Measurements from ENCODE around the gene ASPSCR1. TPM values are rescaled to one million over a fixed set of nuclear protein-coding genes. Genes with fewer than 3 reads are reported as not detected.

ASPSCR1 gene
- total and polyA plus RNA-seq, 5 donors, result 16.6 to 28.9 (median 21.2) TPM

- Histone ChIP-seq H3K27me3 (ENCODE audit: control insufficient read depth, insufficient read depth) (no peaks in the 10 kb centered on the region), H3K9me3 (ENCODE audit: control insufficient read depth, low read length) (no peaks in the 10 kb centered on the region), H3K27ac (ENCODE audit: low read length) (no peak overlapping the region), H3K4me3 (ENCODE audit: low read length) (no peak overlapping the region), H3K4me1 (ENCODE audit: control insufficient read depth, insufficient read depth, low read length) (peaks cover 6% of the 10 kb centered on the region)
- DNase-seq, result peak; percentile 5 to 53 (median 41)
- intact Hi-C loops (cut with DNase I), result no loop called here
- 79% methylated on average over 16 of the region's 16 CpGs for WGBS
- no peak for ATAC-seq
Observed at GRCh38 chr17:82060001-82060380, 82.6 kb downstream of the ASPSCR1 start.

DNA sequence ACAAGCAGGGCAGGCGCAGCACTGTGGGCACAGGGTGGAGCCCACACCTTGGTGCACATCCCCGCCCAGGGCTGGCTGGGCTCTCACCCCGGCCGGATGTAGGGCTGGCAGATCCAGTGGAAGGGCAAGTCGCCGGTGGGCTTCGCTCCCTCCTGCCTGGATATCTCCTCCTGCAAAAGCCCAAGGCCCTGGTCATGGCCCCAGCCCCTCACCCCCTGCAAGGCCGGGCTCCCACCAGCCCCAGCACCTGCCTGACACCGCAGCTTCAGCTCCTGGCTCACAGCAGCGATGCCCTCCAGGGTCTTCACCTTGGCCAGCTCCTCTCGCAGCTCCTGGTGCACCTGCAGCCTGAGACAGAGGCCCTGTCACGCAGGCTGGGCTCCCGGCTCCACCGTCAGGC, 83.2 kb downstream of the ASPSCR1 start:
- intact Hi-C loops (cut with DNase I), result no loop called here
- no peak for ATAC-seq
- Histone ChIP-seq H3K4me3 (ENCODE audit: low read length) (no peak overlapping the region), H3K4me1 (ENCODE audit: control insufficient read depth, insufficient read depth, low read length) (peaks cover 6% of the 10 kb centered on the region), H3K27me3 (ENCODE audit: control insufficient read depth, insufficient read depth) (no peaks in the 10 kb centered on the region), H3K27ac (ENCODE audit: low read length) (no peak overlapping the region), H3K9me3 (ENCODE audit: control insufficient read depth, low read length) (no peaks in the 10 kb centered on the region)
- peak; percentile 10 to 57 (median 38) for DNase-seq
- 86% methylated on average over 14 of the region's 14 CpGs for WGBS

DNA sequence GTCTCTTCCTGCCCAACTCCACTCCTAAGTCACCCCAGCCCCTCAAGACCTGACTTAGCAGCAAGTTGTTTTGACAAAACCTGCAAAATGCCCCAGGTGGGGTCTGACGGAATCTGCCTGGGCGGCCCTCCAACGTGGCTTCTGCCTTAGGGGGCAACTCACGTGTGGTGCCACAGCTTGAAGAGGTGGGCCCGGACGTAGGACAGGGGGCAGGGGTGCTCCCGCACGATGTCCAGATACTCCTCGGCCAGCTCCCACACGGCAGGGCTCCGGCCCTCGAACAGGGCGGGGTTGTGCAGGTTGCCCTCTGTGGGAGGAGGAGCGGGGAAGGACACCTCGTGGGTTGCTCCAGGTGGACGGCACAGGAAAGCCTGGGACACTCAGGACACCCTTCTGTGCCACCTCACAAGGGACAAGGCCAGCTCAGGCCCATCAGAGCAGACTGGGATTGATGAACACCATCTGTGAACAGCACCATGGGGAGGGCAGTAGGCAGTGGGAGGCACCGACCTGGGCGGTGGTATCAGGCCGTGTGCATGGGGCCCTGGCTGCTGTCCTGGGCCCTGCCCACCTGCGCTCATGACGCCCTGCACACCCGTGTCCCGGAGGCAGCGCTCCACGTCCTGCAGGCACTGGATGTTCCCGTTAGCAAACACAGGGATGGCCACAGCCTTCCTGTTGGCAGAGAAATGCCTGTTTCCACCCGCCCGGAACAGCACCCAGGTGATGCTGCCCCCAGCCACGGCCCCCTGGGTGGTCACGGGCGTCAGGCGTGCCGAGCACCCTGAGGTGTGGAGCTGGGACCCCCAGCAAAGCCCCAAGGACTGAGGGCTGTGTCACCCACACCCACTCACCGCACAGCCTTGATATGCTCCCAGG, 83.9 kb downstream of the ASPSCR1 start:
- no peak overlapping the region for H3K27ac ChIP-seq (ENCODE audit: low read length)
- H3K4me1 ChIP-seq (ENCODE audit: control insufficient read depth, insufficient read depth, low read length), result peaks cover 6% of the 10 kb centered on the region
- H3K4me3 ChIP-seq (ENCODE audit: low read length), result no peak overlapping the region
- intact Hi-C loops (cut with DNase I), result no loop called here
- H3K27me3 ChIP-seq (ENCODE audit: control insufficient read depth, insufficient read depth), result no peaks in the 10 kb centered on the region
- no peaks in the 10 kb centered on the region for H3K9me3 ChIP-seq (ENCODE audit: control insufficient read depth, low read length)
- DNase-seq (peak; percentile 9 to 43 (median 41)), ATAC-seq (no peak)
- 86% methylated on average over 34 of the region's 34 CpGs for WGBS

GRCh38 chr17:82062076-82062983, 84.9 kb downstream of the ASPSCR1 start:
- Histone ChIP-seq H3K4me1 (ENCODE audit: control insufficient read depth, insufficient read depth, low read length) (peaks cover 6% of the 10 kb centered on the region), H3K4me3 (ENCODE audit: low read length) (no peak overlapping the region), H3K27ac (ENCODE audit: low read length) (no peak overlapping the region), H3K9me3 (ENCODE audit: control insufficient read depth, low read length) (no peaks in the 10 kb centered on the region), H3K27me3 (ENCODE audit: control insufficient read depth, insufficient read depth) (no peaks in the 10 kb centered on the region)
- 81% methylated on average over 24 of the region's 24 CpGs for WGBS
- intact Hi-C loops (cut with DNase I), result no loop called here
- DNase-seq (peak; percentile 10 to 45 (median 37)), ATAC-seq (no peak)

GRCh38 chr17:82062984-82063368, 85.5 kb downstream of the ASPSCR1 start:
- no peaks in the 10 kb centered on the region for H3K9me3 ChIP-seq (ENCODE audit: control insufficient read depth, low read length)
- no peak overlapping the region for H3K4me3 ChIP-seq (ENCODE audit: low read length)
- DNase-seq, result peak in 2 of 3 donors; percentile 29 to 54
- no peaks in the 10 kb centered on the region for H3K27me3 ChIP-seq (ENCODE audit: control insufficient read depth, insufficient read depth)
- H3K4me1 ChIP-seq (ENCODE audit: control insufficient read depth, insufficient read depth, low read length), result peaks cover 6% of the 10 kb centered on the region
- intact Hi-C loops (cut with DNase I), result no loop called here
- 86% methylated on average over 9 of the region's 9 CpGs for WGBS
- no peak overlapping the region for H3K27ac ChIP-seq (ENCODE audit: low read length)
- no peak for ATAC-seq

DNA sequence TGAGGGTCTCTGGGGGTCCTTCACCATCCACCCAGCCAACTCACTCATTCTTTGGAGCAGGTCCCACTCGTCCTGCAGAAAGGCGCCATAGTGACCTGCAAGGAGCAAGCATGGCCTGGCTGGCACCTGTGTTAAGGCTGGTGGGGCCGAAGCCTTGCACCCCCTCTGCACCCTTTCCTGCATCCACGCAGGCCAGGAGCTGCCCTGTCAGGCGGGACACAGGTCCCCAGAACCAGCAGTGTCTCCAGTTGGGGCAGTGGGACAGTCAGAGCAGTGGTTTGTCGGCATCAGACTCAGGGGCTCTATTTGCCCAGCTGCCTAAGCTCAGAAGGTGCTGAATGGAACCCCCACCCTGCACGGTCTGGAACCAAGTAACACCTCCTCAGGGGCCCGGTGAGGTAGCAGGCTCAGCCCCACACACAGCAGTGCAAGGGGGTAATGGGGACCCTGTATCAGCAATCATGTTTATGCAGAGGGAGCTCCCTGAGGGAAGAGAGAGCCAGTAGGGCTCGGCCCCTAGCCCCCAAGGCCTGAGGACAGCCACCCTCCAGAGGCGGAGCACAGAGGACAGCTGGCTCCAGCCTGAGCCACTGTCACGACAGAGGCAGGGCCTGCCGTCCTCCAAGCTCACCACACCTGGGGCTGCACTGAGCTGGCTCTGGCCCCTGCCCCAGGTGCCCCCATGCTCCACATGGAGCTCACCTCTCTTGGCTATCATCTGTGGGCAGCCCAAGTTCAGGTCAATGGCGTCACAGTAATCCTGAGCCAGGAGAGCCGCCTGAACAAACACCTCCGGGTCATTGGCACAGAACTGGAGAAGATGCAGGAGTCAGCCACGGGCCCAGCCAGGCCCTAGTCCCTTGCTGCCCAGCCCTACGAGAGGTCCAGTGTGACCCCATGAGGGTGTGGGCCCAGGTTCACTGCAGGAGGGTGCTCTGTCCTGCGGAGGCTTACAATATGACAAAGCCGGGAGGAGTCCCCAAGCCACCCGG, 86.3 kb downstream of the ASPSCR1 start:
- 76% methylated on average over 20 of the region's 20 CpGs for WGBS
- intact Hi-C loops (cut with DNase I), result no loop called here
- ATAC-seq (no peak), DNase-seq (peak in 2 of 3 donors; percentile 6 to 51)
- Histone ChIP-seq H3K27ac (ENCODE audit: low read length) (no peak overlapping the region), H3K27me3 (ENCODE audit: control insufficient read depth, insufficient read depth) (no peaks in the 10 kb centered on the region), H3K9me3 (ENCODE audit: control insufficient read depth, low read length) (no peaks in the 10 kb centered on the region), H3K4me3 (ENCODE audit: low read length) (no peak overlapping the region), H3K4me1 (ENCODE audit: control insufficient read depth, insufficient read depth, low read length) (peaks cover 6% of the 10 kb centered on the region)

DNA sequence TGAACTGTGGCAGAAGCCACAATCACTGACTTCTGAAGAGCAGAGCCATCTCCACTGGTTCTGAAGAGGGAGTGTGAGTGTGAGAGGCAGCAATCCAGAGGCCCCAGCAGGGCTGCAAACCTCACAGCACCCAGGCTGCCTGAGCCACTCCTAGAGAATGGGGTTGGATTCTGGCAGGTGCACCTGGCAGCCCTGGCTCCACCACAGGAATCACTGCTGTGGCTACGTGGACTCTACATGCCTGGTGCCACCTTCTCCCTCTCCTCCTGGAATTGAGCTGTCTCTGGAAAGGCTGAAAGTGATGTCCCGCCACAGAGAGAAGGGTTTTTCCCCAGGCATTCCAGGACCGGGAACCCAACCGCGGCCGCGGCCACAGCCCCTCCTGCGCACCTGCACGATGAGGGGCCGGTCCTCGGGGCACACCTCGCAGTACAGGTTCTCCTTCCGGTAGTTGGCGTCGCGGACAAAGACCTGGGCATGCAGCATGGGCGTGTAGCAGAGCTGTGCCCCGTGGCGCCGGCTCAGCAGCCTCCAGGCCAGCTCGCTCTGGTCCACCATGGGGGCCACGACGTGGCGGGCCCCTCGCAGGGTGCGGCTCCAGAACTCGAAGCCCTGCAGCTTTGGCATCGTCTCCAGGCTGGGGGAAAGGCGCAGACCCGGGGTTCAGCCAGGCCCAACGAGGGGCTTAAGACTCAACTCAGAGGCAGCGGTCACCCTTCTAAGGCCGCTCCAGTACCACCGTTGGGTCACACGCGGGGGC, 87.2 kb downstream of the ASPSCR1 start:
- WGBS, result 41% methylated on average over 36 of the region's 36 CpGs
- ATAC-seq, result no peak
- peak; percentile 15 to 53 (median 51) for DNase-seq
- Histone ChIP-seq H3K4me3 (ENCODE audit: low read length) (peak overlapping the region; percentile 91), H3K4me1 (ENCODE audit: control insufficient read depth, insufficient read depth, low read length) (peaks cover 6% of the 10 kb centered on the region), H3K27ac (ENCODE audit: low read length) (no peak overlapping the region), H3K9me3 (ENCODE audit: control insufficient read depth, low read length) (no peaks in the 10 kb centered on the region), H3K27me3 (ENCODE audit: control insufficient read depth, insufficient read depth) (no peaks in the 10 kb centered on the region)
- intact Hi-C loops (cut with DNase I), result no loop called here

DNA sequence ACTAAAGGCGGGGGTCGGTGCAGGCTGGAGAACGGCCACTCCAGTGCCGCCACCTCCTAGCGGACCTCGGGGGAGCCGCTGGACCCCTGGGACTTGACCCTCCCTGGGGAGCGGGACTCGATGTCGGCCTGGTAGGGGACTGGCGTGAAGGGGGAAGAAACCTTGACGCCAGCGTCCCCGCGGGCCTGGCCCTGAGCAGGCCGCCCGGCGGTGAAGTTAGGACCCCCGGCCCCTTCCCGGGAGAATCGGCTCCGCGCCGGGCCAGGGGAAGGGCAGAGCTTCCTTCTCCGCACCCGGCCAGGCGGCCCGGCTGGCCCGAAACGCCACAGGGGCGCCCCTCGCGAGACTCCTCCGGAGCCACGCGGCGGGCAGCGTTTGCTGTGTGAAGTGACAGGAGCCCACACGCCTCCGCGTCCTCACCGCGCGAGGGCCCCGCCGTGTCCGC, 87.8 kb downstream of the ASPSCR1 start:
- no peaks in the 10 kb centered on the region for H3K9me3 ChIP-seq (ENCODE audit: control insufficient read depth, low read length)
- 1% methylated on average over 47 of the region's 47 CpGs for WGBS
- intact Hi-C loops (cut with DNase I), result no loop called here
- H3K4me3 ChIP-seq (ENCODE audit: low read length), result peak overlapping the region; percentile 91
- H3K4me1 ChIP-seq (ENCODE audit: control insufficient read depth, insufficient read depth, low read length), result peaks cover 6% of the 10 kb centered on the region
- peak; percentile 36 to 67 (median 57) for DNase-seq
- H3K27ac ChIP-seq (ENCODE audit: low read length), result peak overlapping the region; percentile 10
- H3K27me3 ChIP-seq (ENCODE audit: control insufficient read depth, insufficient read depth), result no peaks in the 10 kb centered on the region
- ATAC-seq, result peak; percentile 10 to 12

DNA sequence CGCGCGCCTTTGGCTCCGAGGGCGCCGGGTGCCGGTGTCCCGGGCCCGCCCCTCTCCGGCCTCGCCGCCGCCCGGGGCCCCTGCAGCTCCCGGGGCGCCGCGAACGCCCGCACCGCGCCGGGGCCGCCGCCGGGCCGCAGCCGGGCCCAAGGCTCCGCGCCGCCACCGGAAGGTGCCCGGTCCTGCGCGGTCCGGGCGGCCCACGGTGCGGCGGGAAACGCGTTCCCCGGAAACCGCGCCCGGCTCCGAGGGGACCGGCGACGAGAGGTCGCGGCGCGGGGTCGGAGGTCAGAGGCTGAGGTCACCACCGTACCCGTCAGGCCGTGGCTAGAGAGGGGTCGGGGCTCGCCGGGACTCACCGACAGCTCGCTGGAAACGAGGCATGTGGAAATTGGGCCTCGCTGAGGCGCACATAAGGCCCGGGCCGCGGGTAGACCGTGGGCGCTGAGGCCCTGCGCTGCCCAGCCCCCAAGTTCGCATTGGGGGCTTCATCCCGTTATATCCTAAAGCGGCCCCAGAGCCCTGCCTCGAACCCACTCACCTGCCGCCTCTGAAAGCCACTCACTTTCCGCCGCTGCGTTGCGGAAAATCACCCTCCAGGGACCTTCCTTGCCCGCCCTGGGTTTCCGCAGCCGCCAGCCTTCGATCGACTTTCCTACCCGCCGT, 88.3 kb downstream of the ASPSCR1 start, which contains the start of gene DUS1L:
DUS1L (minus strand) TSS at position 167 of the 666 bp plus-strand sequence. CDS start 745 bp downstream, outside the sequence.
- 9% methylated on average over 88 of the region's 88 CpGs for WGBS
- DNase-seq (peak; percentile 64 to 88 (median 86)), ATAC-seq (peak; percentile 77 to 78)
- Histone ChIP-seq H3K9me3 (ENCODE audit: control insufficient read depth, low read length) (no peaks in the 10 kb centered on the region), H3K27ac (ENCODE audit: low read length) (peak within 1 kb of the TSS; percentile 73), H3K27me3 (ENCODE audit: control insufficient read depth, insufficient read depth) (no peaks in the 10 kb centered on the region), H3K4me3 (ENCODE audit: low read length) (peak within 1 kb of the TSS; percentile 91), H3K4me1 (ENCODE audit: control insufficient read depth, insufficient read depth, low read length) (peaks cover 6% of the 10 kb centered on the region)
- intact Hi-C loops (cut with DNase I), result no loop called here
